K562 (cell line): ENCODE results near the gene MS4A4E. TPM values are rescaled to one million over a fixed set of nuclear protein-coding genes. Genes with fewer than 3 reads are reported as not detected.

Experiments used
- EP300 ChIP-seq: IDR thresholded peaks from 2 replicates; pipeline ENCODE4 v1.6.1; 2012; ENCODE audit warnings: low read length, improper control_type of control experiment
- HNRNPUL1 ChIP-seq: fragments of 200-400 bp; formaldehyde crosslinking; IDR thresholded peaks from 2 replicates; pipeline ENCODE4 v1.6.1; 2017; ENCODE audit warnings: low read length
- MAFF ChIP-seq: IDR thresholded peaks from 2 replicates; pipeline ENCODE4 v1.6.1; 2012; ENCODE audit warnings: low read length, improper control_type of control experiment
- MAFG ChIP-seq: fragments of 450-650 bp; conservative IDR thresholded peaks from 2 replicates; pipeline ENCODE4 v1.6.1; 2016; ENCODE audit warnings: missing genetic modification characterization, missing compliant biosample characterization
- MEIS2 ChIP-seq: fragments of 450-650 bp; IDR thresholded peaks from 2 replicates; pipeline ENCODE4 v1.6.1; 2014; ENCODE audit warnings: mild to moderate bottlenecking; ENCODE audit not compliant: partially characterized antibody
- NUFIP1 ChIP-seq: fragments of 450-650 bp; IDR thresholded peaks from 2 replicates; pipeline ENCODE4 v1.6.1; 2018; ENCODE audit not compliant: partially characterized antibody
- TAF9B ChIP-seq: fragments of 450-650 bp; IDR thresholded peaks from 2 replicates; pipeline ENCODE4 v1.6.1; 2018; ENCODE audit warnings: mild to moderate bottlenecking; ENCODE audit not compliant: partially characterized antibody
- ZNF589 ChIP-seq: fragments of 200-800 bp; sonication (Bioruptor generic); IDR thresholded peaks from 2 replicates; pipeline ENCODE4 v1.6.1; 2016; ENCODE audit warnings: low read depth, missing genetic modification characterization, missing compliant biosample characterization
- ZNF707 ChIP-seq: fragments of 250-450 bp; sonication (Bioruptor Pico); conservative IDR thresholded peaks from 2 replicates; pipeline ENCODE4 v1.8.0; 2022; ENCODE audit warnings: inconsistent platforms, mild to moderate bottlenecking, moderate library complexity
- ZNF780A ChIP-seq: fragments of 250-450 bp; sonication (Bioruptor Pico); IDR thresholded peaks from 2 replicates; pipeline ENCODE4 v1.5.0; 2021; ENCODE audit warnings: mild to moderate bottlenecking
- polyA plus RNA-seq, 8 experiments: library from polyadenylated mRNA; depleted of rRNA in 4 of 8; stranded (reverse) in 5 of 8; unstranded in 3 of 8; fragments of >200 nt; fragmentation: Nextera tagmentation in 2 of 8; fragmentation: Illumina TruSeq in 1 of 8; extraction: Ambion mirVana in 2 of 8; extraction: Trizol in 1 of 8; gene quantifications; 2 replicates each; pipeline versions ENCODE4 v1.2.1 to v1.2.3, GENCODE V29; 2011 to 2014; ENCODE audit warnings: inconsistent platforms in 1 of 8, missing spikeins in 1 of 8
- total RNA-seq, 7 experiments: library from RNA; depleted of rRNA in 6 of 7; stranded (reverse); fragments of >200 nt in 6 of 7; fragmentation: Illumina TruSeq in 2 of 7; extraction: Trizol in 2 of 7; gene quantifications; 2 replicates each; pipeline versions ENCODE4 v1.2.1 to v1.2.3, GENCODE V29; 2011 to 2021; ENCODE audit warnings: low replicate concordance in 1 of 7
- TF ChIP-seq, protein P1 (sequence below): fragments of 450-650 bp; IDR thresholded peaks from 2 replicates; pipeline ENCODE4 v1.6.1; 2017; ENCODE audit warnings: antibody characterized with exemption, mild to moderate bottlenecking
- TF ChIP-seq, protein P2 (sequence below), 2 experiments: fragments of 450-650 bp in 1 of 2; sonication (generic) in 1 of 2; formaldehyde crosslinking in 1 of 2; IDR thresholded peaks in 1 of 2; conservative IDR thresholded peaks in 1 of 2; 2 replicates each; pipeline versions ENCODE4 v1.6.1 to v1.8.1; 2016 to 2023; ENCODE audit warnings: mild to moderate bottlenecking in 2 of 2, moderate library complexity in 2 of 2, inconsistent platforms in 1 of 2, missing genetic modification reagents in 1 of 2
- TF ChIP-seq, protein P3 (sequence below): sonication (generic); IDR thresholded peaks from 2 replicates; pipeline ENCODE4 v1.6.1; 2016

MS4A4E gene
- total and polyA plus RNA-seq, 9 of the 15 experiments (the other 6 are each of a cell fraction or from before 2014, with no cell fraction given) = 0.11 to 0.81 (median 0.36) TPM; not detected in 2

DNA sequence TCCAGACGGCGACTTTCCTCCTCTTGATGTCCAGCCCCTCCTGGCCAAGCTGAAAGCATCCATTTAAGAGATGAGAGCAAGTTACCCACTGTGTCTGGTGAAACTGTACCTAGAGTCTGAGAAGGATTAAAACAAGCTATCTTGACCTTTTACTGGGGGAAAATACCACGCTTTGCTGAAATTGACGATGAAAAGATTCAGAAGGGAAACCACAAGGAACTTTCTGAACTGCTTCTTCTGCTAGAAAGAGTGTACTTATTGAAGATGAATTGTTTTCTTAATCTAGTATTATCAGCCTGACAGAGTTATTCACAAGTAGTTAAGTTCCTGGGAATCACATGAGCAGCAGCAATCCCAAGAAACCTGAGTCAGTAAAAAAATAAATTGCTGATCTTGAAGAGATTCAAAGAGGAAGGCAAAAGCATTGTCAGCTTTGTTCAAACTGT, 47.0 kb downstream of the MS4A4E start (continued):
- TF ChIP-seq, protein P1, sequence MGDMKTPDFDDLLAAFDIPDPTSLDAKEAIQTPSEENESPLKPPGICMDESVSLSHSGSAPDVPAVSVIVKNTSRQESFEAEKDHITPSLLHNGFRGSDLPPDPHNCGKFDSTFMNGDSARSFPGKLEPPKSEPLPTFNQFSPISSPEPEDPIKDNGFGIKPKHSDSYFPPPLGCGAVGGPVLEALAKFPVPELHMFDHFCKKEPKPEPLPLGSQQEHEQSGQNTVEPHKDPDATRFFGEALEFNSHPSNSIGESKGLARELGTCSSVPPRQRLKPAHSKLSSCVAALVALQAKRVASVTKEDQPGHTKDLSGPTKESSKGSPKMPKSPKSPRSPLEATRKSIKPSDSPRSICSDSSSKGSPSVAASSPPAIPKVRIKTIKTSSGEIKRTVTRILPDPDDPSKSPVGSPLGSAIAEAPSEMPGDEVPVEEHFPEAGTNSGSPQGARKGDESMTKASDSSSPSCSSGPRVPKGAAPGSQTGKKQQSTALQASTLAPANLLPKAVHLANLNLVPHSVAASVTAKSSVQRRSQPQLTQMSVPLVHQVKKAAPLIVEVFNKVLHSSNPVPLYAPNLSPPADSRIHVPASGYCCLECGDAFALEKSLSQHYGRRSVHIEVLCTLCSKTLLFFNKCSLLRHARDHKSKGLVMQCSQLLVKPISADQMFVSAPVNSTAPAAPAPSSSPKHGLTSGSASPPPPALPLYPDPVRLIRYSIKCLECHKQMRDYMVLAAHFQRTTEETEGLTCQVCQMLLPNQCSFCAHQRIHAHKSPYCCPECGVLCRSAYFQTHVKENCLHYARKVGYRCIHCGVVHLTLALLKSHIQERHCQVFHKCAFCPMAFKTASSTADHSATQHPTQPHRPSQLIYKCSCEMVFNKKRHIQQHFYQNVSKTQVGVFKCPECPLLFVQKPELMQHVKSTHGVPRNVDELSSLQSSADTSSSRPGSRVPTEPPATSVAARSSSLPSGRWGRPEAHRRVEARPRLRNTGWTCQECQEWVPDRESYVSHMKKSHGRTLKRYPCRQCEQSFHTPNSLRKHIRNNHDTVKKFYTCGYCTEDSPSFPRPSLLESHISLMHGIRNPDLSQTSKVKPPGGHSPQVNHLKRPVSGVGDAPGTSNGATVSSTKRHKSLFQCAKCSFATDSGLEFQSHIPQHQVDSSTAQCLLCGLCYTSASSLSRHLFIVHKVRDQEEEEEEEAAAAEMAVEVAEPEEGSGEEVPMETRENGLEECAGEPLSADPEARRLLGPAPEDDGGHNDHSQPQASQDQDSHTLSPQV = 0 out of 2 replicates have a peak, but pooled peaks have one; percentile 37
- TF ChIP-seq ZNF780A (CRISPR knock-in tag) = no peak
- TF ChIP-seq EP300 = peak; percentile 34; the same call in 1 of the 2 replicates
- no peak for TF ChIP-seq HNRNPUL1
- peak; percentile 80; the same call in 1 of the 2 replicates for TF ChIP-seq MAFF
- TF ChIP-seq TAF9B = peak; percentile 26
- peak; percentile 31 for TF ChIP-seq MEIS2
- no peak for TF ChIP-seq NUFIP1
- TF ChIP-seq, protein P2, sequence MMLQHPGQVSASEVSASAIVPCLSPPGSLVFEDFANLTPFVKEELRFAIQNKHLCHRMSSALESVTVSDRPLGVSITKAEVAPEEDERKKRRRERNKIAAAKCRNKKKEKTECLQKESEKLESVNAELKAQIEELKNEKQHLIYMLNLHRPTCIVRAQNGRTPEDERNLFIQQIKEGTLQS (IDR thresholded peaks at IDR 0.05) = no peak
- TF ChIP-seq, protein P2 (CRISPR knock-in tag; conservative IDR thresholded peaks at IDR 0.05) = no peak
- TF ChIP-seq, protein P3, sequence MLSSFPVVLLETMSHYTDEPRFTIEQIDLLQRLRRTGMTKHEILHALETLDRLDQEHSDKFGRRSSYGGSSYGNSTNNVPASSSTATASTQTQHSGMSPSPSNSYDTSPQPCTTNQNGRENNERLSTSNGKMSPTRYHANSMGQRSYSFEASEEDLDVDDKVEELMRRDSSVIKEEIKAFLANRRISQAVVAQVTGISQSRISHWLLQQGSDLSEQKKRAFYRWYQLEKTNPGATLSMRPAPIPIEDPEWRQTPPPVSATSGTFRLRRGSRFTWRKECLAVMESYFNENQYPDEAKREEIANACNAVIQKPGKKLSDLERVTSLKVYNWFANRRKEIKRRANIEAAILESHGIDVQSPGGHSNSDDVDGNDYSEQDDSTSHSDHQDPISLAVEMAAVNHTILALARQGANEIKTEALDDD = peak; percentile 67
- no peak for TF ChIP-seq ZNF707 (CRISPR knock-in tag)
- 0 out of 2 replicates have a peak, but pooled peaks have one; percentile 50 for TF ChIP-seq ZNF589
- TF ChIP-seq MAFG (tag) = peak; percentile 83
